Central memory CD4-positive, alpha-beta T cell (primary cell): Measurements from ENCODE around the gene RAD51B.

Source experiments
- DNase-seq: peaks from one replicate; pipeline ENCODE4 v3.0.0; 2022

The RAD51B gene

GRCh38 chr14:68520637-68521556 is 701.3 kb downstream of the RAD51B start:
- no peak for DNase-seq

DNA sequence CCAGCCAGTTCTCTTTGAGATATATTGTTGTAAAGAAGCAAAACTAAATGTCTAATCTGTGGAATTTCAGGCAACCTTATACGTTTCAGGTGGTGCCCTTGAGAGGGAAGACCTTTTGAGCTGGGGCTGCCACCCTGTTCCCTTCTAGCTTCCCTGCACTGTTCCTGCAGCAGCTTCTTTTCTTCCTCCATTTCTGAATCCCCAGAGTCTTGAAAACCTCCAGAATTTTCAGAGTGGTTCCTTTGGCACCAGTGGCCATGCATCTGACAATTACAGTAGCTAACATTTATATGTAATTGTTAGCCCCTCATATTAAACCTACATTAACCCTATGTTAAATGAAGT is 702.0 kb downstream of the RAD51B start:
- DNase-seq = no peak

DNA sequence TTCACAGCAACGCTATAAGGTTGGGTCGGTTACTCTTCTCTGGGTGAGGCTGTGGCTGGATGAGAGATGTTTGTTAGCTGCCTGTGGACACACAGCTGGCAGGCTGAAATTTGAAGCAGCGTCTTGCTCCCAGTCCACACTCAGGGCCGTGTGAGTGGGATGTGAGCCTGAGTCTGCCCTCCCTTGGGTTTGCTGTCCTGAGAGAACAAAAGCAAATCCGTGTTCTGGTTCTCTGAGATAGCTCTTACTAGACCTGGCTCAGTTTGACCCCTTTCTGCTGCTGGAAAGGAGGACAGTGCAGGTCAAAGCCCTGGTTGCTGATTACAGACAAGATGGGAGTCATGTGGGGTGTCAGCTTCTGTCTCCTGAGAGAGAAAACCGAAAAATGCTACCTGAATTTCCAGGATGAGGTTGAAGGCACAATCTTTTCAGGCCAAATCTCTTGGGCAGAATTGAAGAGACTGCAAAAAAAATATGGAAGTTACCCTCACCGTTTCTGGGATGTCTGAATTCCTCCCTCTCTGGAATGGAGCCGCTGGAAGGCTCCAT is 702.5 kb downstream of the RAD51B start:
- DNase-seq = no peak

DNA sequence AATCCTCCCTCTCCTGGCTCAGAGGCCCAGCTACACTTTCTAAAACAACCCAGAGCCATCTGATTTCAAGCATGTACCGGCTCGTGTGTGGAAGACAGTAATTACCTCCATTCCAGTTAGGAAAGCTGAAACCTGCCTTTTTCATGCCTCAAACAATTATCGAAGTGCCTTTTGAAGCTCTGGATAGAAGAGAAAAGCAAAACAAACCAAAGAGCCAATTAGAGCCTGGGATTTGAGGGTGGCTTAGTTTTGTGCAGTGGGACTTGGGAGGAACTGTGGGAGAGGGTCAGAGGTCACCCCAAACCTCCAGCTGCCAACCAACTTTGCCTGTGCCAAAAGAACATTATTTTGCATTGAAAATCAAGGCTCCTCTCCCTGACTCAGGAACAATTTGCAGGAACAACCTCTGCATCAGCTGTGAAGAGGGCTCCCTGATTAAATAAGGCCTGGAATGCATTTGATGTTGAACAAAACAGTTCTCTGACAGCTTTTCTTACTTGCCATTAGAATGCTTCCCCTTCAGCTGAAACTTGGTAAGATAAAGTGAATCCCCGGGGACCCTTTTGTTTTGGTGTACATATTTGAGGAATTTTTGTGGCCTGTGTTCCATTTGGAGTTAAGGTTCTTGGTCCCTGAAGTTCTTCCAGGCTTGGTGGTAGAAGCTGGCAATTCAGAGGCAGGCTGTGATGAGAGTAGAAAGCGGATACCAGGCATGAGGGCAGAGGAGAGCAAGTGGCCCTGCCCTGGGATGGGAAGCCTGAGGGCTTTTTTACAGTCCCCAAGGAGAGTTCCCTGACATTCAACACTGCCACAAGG is 703.1 kb downstream of the RAD51B start:
- no peak for DNase-seq

- no peak for DNase-seq
These were observed 703.7 kb downstream of the RAD51B start for GRCh38 chr14:68523326-68523610.

DNA sequence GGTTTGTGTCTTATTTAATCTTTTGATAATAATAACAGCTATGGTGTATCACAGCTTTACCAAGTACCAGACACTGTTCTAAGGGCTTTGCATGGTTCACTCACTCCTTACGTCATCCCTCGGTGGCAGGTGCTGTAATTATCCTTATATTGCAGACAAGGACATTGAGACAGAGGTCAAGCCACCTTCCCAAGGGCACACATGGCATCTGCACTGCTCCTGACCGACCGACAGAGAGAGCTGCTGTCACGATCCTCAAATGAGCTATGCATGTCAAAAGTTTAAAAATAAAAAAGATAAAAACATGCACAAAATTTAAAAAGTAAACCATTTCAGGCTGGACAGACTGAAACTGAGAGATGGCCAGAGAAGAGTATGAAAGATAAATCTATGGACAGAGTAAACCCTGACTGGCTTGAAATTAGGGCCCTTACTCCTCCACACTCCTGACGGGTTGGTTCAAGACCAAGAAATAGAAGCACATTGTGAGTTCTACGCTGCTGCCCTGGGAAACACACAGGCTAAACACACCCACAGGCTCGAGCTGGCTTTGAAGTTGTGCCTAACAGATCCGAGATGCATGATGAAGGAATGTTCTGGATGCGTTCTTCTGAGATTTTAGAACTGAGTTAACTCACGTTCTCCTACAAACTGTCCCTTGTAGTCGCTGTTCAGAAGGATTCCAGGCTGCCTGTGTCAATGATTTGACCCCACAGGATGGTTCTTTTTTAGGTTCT is 704.6 kb downstream of the RAD51B start:
- DNase-seq = no peak

DNA sequence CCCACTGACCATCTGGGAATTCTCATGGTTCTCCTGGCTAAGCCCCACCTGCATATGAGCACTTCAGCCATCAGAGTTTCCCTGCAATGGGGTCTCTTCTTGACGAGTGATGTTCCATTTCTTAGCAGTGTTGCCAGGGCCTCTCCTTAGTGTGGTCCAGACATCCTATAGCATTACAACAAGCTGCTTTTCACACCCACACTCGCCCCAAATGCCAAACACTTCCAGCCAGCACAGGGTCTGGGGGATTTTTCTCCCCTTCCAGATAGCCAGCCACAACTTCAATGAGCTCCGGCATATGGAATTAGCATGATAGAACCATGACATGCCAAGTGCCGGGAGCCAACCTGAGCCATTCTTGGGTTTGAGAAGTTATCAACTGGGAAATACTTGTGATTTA is 705.9 kb downstream of the RAD51B start:
- DNase-seq = no peak

DNA sequence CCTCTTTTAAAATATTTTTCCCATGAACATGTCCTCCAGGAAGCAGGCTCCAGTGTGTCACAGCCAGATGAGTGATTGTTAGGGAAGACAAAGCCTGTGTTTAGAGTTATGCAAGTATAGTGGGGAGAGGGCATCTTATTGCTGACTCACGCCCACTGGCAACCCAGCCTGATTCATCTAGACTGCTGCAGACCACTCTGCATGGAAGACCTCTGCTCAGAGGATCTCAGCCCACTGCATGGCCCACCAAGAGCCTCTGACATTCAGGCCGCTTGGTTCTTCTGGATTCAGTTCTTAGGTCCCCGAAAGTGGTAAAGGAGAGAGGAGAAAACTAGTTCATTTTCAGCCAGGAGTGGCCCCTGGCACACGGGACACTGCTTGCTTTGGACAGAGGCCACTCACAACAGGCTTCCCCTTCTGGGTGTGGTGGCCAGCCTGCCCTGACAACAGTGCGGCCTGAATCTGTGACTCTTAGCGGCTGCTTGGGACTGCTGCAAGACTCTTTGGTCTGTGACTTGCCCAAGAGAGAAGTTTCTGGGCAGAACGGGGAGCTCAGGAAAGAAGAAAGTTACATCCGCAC is 707.0 kb downstream of the RAD51B start:
- no peak for DNase-seq

DNA sequence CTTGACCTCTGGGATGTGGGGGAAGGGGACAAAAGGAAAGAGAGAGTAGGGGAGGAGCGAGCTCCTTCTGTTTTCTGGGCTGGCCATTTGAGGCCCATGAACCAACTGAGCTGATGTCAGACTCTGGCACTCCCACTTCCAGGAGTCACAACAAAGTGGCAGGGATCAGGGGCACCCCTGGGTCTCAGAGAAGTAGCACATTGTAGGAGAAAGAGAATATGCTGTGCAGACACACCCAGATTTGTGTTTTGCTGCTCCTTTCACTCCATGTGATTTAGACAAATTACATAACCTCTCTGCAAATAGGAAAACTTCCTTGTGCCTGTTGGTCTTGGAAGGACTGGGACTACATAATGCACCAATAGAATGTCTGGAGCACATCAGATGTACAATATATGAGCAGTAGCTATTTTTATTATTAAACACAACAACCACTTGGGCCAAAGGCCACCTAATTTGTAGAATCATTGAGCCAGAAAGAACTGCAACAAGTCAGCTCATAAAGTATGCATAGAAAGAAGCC is 707.8 kb downstream of the RAD51B start:
- DNase-seq = no peak

- DNase-seq = no peak
These were observed 708.6 kb downstream of the RAD51B start for GRCh38 chr14:68528040-68528687.

DNA sequence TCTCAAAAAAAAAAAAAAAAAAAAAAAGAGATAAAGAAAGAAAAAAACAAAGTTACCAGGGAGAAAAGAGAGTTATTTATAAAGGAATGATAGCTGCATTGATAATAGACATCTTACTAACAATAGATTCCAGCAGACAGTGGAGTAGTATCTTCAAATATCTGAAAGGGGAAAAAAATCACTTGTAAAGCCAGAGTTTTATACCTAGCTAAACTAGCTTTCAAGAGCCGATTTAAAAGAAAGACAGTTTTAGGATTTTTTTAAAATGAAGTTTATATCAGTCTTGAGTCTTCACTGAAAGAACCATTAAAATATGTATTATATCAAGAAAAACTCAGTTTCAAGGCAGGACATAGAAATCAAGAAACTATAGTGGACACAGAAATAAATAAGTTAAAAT is 710.9 kb downstream of the RAD51B start:
- no peak for DNase-seq

DNA sequence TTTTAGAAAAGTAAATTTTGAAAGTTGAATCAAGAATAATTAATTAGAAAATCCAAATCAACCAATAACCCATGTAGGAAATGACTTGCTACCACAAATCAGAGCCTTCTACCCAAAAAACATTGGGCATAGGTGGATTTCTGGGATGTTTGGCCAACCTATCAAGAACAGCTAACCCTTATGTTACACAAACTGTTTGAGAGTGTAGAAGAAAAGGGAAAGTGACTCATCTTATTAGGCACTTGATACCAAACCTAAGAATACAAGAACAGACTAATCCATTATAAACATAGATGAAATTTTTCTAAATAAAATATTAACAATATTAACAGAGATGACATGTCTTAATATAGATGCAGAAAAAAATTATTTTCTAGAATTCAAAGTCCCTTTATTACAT is 712.9 kb downstream of the RAD51B start:
- no peak for DNase-seq

DNA sequence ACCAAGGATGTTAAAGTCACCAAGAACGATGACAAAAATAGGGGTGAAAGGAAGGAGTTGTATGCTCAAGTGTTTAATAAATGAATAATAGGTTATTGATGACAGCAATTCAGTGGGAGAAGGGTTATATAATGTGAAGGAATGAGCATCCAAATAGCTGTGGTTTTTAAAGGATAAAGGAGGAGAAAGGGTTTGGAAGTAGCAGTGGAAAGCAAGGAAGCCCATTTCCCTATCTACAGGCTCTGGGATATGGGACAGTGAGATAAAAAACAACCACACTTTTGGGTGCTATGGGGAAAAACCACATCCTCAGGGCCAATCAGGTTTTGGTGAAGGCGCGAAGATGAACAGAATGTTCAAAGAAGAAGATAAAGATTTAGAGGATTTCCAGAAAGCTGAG is 714.7 kb downstream of the RAD51B start:
- no peak for DNase-seq

- DNase-seq = no peak
These were observed 715.9 kb downstream of the RAD51B start for GRCh38 chr14:68535404-68536017.

- DNase-seq = no peak
These were observed 716.4 kb downstream of the RAD51B start for GRCh38 chr14:68536018-68536410.

- DNase-seq = no peak
These were observed 719.1 kb downstream of the RAD51B start for GRCh38 chr14:68538639-68539038.

- DNase-seq = no peak
These were observed 719.7 kb downstream of the RAD51B start for GRCh38 chr14:68539241-68539737.

DNA sequence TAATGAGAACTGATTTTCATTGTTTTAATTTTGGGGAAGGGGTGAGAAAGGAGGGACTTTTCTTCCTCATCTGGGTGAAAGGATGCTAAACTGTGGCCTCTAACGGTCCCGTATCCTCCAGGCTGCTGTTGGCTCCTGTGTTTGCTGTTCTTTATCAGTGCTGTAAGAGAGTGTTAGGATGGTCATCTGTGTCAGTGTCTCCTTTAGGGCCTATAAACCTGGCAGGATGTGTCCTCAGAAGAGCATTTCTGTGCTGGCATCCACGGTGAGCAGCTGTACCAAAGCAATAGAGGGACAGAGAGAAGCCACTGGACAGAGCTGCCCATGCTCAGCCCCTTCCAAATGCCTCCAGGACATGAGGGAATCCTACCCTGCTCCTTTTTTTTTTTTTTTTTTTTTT is 720.2 kb downstream of the RAD51B start:
- no peak for DNase-seq

- DNase-seq = no peak
These were observed 721.8 kb downstream of the RAD51B start for GRCh38 chr14:68541178-68541896.

- DNase-seq = no peak
These were observed 722.8 kb downstream of the RAD51B start for GRCh38 chr14:68542346-68542745.

- no peak for DNase-seq
These were observed 723.9 kb downstream of the RAD51B start for GRCh38 chr14:68543516-68543915.
